Immature natural killer cell (primary cell): ENCODE measurements around the gene RXRA. TPM values are rescaled to one million over a fixed set of nuclear protein-coding genes. Genes with fewer than 3 reads are reported as not detected.
"Not testable (repeated sequence)": the region's sequence is repeated elsewhere in the genome, so short reads cannot be mapped to it uniquely, and the experiment has no call there.

Source experiments
- DNase-seq, 3 donors: peaks; one replicate each; pipeline ENCODE4 v3.0.0; 2022; ENCODE audit warnings: mixed read lengths in 1 of 3
- H3K27ac Mint-ChIP-seq, 6 donors: one replicate each; pipeline ENCODE4 v1.8.0; 2020; ENCODE audit warnings: mixed read lengths in 6 of 6, mild to moderate bottlenecking in 5 of 6, inconsistent platforms in 4 of 6, moderate library complexity in 3 of 6
- H3K27me3 Mint-ChIP-seq, 3 donors: one replicate each; pipeline ENCODE4 v1.8.0; 2020 to 2021; ENCODE audit warnings: low read depth in 3 of 3, mild to moderate bottlenecking in 3 of 3, mixed read lengths in 3 of 3, moderate library complexity in 3 of 3, inconsistent platforms in 1 of 3
- H3K36me3 Mint-ChIP-seq, 3 donors: one replicate each; pipeline ENCODE4 v1.8.0; 2020; ENCODE audit warnings: mixed read lengths in 3 of 3, inconsistent platforms in 2 of 3, mild to moderate bottlenecking in 2 of 3
- H3K4me1 Mint-ChIP-seq, 2 donors: one replicate each; pipeline ENCODE4 v1.8.0; 2020; ENCODE audit warnings: inconsistent platforms in 2 of 2, mild to moderate bottlenecking in 2 of 2, mixed read lengths in 2 of 2, moderate library complexity in 1 of 2
- H3K4me3 Mint-ChIP-seq, 5 donors: one replicate each; pipeline ENCODE4 v1.8.0; 2020; ENCODE audit warnings: mild to moderate bottlenecking in 5 of 5, mixed read lengths in 5 of 5, inconsistent platforms in 3 of 5, moderate library complexity in 3 of 5
- H3K9me3 Mint-ChIP-seq, 6 donors: one replicate each; pipeline ENCODE4 v1.8.0; 2020; ENCODE audit warnings: mild to moderate bottlenecking in 6 of 6, mixed read lengths in 6 of 6, inconsistent platforms in 4 of 6, moderate library complexity in 3 of 6
- polyA plus RNA-seq, 3 donors: library from polyadenylated mRNA; unstranded; fragments of 300-500 nt; fragmentation: Illumina TruSeq; gene quantifications; one replicate each; pipeline ENCODE4 v1.2.3, GENCODE V29; 2021

RXRA gene
- polyA plus RNA-seq, 3 donors from 2014 or later, result 1.0 to 4.4 (median 1.9) TPM

GRCh38 chr9:134297576-134297975 is 28.7 kb upstream of the RXRA start:
- Mint-ChIP-seq H3K27ac (no peak overlapping the region), H3K4me1 (peaks cover 22 to 30% of the 10 kb centered on the region in 2 donors), H3K36me3 (no peaks in the 10 kb centered on the region), H3K9me3 (no peaks in the 10 kb centered on the region), H3K4me3 (no peak overlapping the region), H3K27me3 (peaks cover 11 to 15% (median 15%) of the 10 kb centered on the region in 3 donors)
- no peak for DNase-seq

- Mint-ChIP-seq H3K4me1 (peaks cover 23 to 30% of the 10 kb centered on the region in 2 donors), H3K27me3 (peaks cover 12 to 18% (median 15%) of the 10 kb centered on the region in 3 donors), H3K4me3 (no peak overlapping the region), H3K36me3 (no peaks in the 10 kb centered on the region), H3K9me3 (no peaks in the 10 kb centered on the region), H3K27ac (peak overlapping the region in 1 of 6 donors; percentile 62)
- no peak for DNase-seq
Measured at GRCh38 chr9:134298000-134298399, 28.3 kb upstream of the RXRA start.

- no peaks in the 10 kb centered on the region for H3K9me3 Mint-ChIP-seq
- no peaks in the 10 kb centered on the region for H3K36me3 Mint-ChIP-seq
- no peak overlapping the region for H3K27ac Mint-ChIP-seq
- no peak for DNase-seq
- no peak overlapping the region for H3K4me3 Mint-ChIP-seq
- H3K27me3 Mint-ChIP-seq, result peaks cover 15 to 18% (median 15%) of the 10 kb centered on the region in 3 donors
- peaks cover 23 to 32% of the 10 kb centered on the region in 2 donors for H3K4me1 Mint-ChIP-seq
Measured at GRCh38 chr9:134299068-134299467, 27.2 kb upstream of the RXRA start.

- Mint-ChIP-seq H3K36me3 (no peaks in the 10 kb centered on the region), H3K27me3 (peaks cover 15 to 22% (median 15%) of the 10 kb centered on the region in 3 donors), H3K4me1 (peaks cover 23 to 32% of the 10 kb centered on the region in 2 donors), H3K27ac (peak overlapping the region in 4 of 6 donors; percentile 16 to 65 (median 40)), H3K9me3 (no peaks in the 10 kb centered on the region), H3K4me3 (no peak overlapping the region)
- DNase-seq, result no peak
Measured at GRCh38 chr9:134299883-134300282, 26.4 kb upstream of the RXRA start.

- DNase-seq, result peak; percentile 79 to 83 (median 81)
- no peaks in the 10 kb centered on the region for H3K9me3 Mint-ChIP-seq
- no peaks in the 10 kb centered on the region for H3K36me3 Mint-ChIP-seq
- H3K27ac Mint-ChIP-seq, result peak overlapping the region; percentile 49 to 90 (median 82)
- H3K27me3 Mint-ChIP-seq, result peaks cover 10 to 17% (median 12%) of the 10 kb centered on the region in 3 donors
- H3K4me3 Mint-ChIP-seq, result peak overlapping the region; percentile 49 to 76 (median 57)
- H3K4me1 Mint-ChIP-seq, result peaks cover 23 to 27% of the 10 kb centered on the region in 2 donors
Measured at GRCh38 chr9:134301387-134302129, 24.7 kb upstream of the RXRA start.

GRCh38 chr9:134302130-134302817 is 24.0 kb upstream of the RXRA start:
- peaks cover 9 to 17% (median 12%) of the 10 kb centered on the region in 3 donors for H3K27me3 Mint-ChIP-seq
- no peak for DNase-seq
- peak overlapping the region in 4 of 6 donors; percentile 57 to 90 (median 80) for H3K27ac Mint-ChIP-seq
- peak overlapping the region in 1 of 5 donors; percentile 57 for H3K4me3 Mint-ChIP-seq
- H3K36me3 Mint-ChIP-seq, result no peaks in the 10 kb centered on the region
- peaks cover 23 to 27% of the 10 kb centered on the region in 2 donors for H3K4me1 Mint-ChIP-seq
- H3K9me3 Mint-ChIP-seq, result no peaks in the 10 kb centered on the region

- Mint-ChIP-seq H3K27ac (peak overlapping the region in 2 of 6 donors; percentile 77), H3K4me3 (no peak overlapping the region), H3K27me3 (peaks cover 8 to 17% (median 10%) of the 10 kb centered on the region in 3 donors), H3K9me3 (no peaks in the 10 kb centered on the region), H3K4me1 (peaks cover 23 to 25% of the 10 kb centered on the region in 2 donors), H3K36me3 (no peaks in the 10 kb centered on the region)
- DNase-seq, result no peak
Measured at GRCh38 chr9:134303601-134304000, 22.7 kb upstream of the RXRA start.

GRCh38 chr9:134304261-134304660 is 22.0 kb upstream of the RXRA start:
- Mint-ChIP-seq H3K4me1 (peaks cover 23 to 25% of the 10 kb centered on the region in 2 donors), H3K27ac (peak overlapping the region in 1 of 6 donors; percentile 55), H3K36me3 (no peaks in the 10 kb centered on the region), H3K4me3 (no peak overlapping the region), H3K27me3 (peaks cover 8 to 17% (median 8%) of the 10 kb centered on the region in 3 donors), H3K9me3 (no peaks in the 10 kb centered on the region)
- no peak for DNase-seq

- H3K27ac Mint-ChIP-seq, result peak overlapping the region in 1 of 6 donors; percentile 41
- H3K36me3 Mint-ChIP-seq, result no peaks in the 10 kb centered on the region
- H3K4me1 Mint-ChIP-seq, result peaks cover 23 to 25% of the 10 kb centered on the region in 2 donors
- H3K27me3 Mint-ChIP-seq, result peaks cover 8 to 18% (median 8%) of the 10 kb centered on the region in 3 donors
- no peak for DNase-seq
- H3K4me3 Mint-ChIP-seq, result no peak overlapping the region
- H3K9me3 Mint-ChIP-seq, result no peaks in the 10 kb centered on the region
Measured at GRCh38 chr9:134304690-134305089, 21.6 kb upstream of the RXRA start.

- Mint-ChIP-seq H3K9me3 (no peaks in the 10 kb centered on the region), H3K36me3 (no peaks in the 10 kb centered on the region), H3K27me3 (peaks cover 6 to 19% (median 8%) of the 10 kb centered on the region in 3 donors), H3K27ac (no peak overlapping the region), H3K4me3 (no peak overlapping the region), H3K4me1 (peaks cover 16 to 19% of the 10 kb centered on the region in 2 donors)
- peak in 1 of 3 donors; percentile 14 for DNase-seq
Measured at GRCh38 chr9:134305533-134305932, 20.7 kb upstream of the RXRA start.

GRCh38 chr9:134306042-134306441 is 20.2 kb upstream of the RXRA start:
- not testable (repeated sequence) for DNase-seq, H3K36me3 Mint-ChIP-seq, H3K27ac Mint-ChIP-seq, H3K9me3 Mint-ChIP-seq, H3K4me3 Mint-ChIP-seq
- Mint-ChIP-seq H3K4me1 (peaks cover 15% of the 10 kb centered on the region in 2 donors), H3K27me3 (peaks cover 5 to 19% (median 8%) of the 10 kb centered on the region in 3 donors)

GRCh38 chr9:134306636-134307600 is 19.3 kb upstream of the RXRA start:
- Mint-ChIP-seq H3K36me3 (no peaks in the 10 kb centered on the region), H3K27me3 (peaks cover 4 to 15% (median 6%) of the 10 kb centered on the region in 3 donors), H3K9me3 (no peaks in the 10 kb centered on the region), H3K4me1 (peaks cover 6 to 7% of the 10 kb centered on the region in 2 donors), H3K4me3 (no peak overlapping the region), H3K27ac (no peak overlapping the region)
- no peak for DNase-seq
